Forelimb muscle (tissue), 1 donor: ENCODE measurements around the gene USP27X. TPM values are rescaled to one million over a fixed set of nuclear protein-coding genes. Genes with fewer than 3 reads are reported as not detected.

Experiments used
- DNase-seq: peaks from one replicate; pipeline ENCODE4 v3.0.0-alpha.2; 2013; ENCODE audit warnings: low read depth
- polyA plus RNA-seq: library from polyadenylated mRNA; unstranded; fragments of 120-200 nt; gene quantifications from one replicate; pipeline ENCODE4 v1.2.1, GENCODE V29; 2013; ENCODE audit not compliant: insufficient read length

The USP27X gene
- polyA plus RNA-seq, 1 donor: 2.4 TPM

DNA sequence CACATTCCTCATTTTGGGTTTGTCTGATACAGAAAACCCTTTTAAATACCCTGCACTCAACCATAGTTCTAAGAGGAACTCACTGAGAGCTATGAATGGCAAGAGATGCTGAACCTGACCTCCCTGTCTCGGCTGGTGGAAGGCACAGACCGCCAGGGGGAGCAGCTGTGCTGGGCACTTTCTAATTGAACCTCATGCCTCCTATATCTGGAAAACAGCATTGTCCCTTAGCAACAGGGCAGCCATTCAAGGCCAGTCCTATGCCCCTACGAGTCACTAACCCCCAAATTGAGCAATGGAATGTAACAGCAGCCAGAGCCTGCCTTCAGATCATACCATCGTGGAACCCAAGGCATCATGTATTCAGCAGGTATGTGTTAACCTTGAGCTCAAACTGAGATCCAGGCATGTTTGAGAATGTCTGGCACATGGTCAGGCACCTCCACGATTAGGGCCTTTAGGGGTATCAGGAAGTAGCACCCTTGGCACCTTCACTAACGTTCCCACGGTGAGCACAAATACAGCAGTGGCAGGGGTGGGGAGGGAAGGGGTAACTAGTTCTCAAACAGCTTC is 5.1 kb downstream of the USP27X start:
- DNase-seq: no peak

DNA sequence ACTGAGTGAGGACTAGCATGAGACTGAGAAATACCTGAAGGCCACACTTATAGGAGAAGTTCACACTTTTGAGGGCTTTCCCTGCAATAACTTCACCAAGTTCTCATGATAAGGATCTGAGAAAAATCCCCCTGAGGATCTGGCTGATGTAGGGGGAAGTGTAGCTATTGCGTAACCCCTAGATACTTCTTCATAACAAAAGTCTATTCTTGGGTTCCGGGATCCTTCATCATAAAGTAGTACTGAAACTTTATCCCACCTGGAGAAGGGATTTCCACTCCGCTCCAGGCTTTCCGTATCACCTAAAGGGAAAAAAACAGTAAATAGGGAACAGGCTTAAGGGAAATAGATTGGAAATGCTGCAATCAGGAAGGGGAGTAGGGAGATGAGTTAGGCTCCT is 13.3 kb downstream of the USP27X start:
- no peak for DNase-seq

DNA sequence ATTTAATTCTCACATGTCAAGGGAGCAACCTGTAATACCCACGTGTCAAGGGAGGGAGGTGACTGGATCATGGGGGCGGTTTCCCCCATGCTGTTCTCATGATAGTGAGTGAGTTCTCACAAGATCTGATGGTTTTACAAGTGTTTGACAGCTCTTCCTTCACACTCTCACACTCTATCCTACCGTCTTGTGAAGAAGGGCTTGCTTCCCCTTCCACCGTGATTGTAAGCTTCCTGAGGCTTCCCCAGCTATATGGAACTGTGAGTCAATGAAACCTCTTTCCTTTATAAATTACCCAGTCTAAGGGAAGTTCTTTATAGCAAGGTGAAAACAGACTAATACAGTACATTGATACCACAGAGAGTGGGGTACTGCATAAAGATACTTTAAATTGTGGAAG is 17.7 kb downstream of the USP27X start:
- DNase-seq: no peak

DNA sequence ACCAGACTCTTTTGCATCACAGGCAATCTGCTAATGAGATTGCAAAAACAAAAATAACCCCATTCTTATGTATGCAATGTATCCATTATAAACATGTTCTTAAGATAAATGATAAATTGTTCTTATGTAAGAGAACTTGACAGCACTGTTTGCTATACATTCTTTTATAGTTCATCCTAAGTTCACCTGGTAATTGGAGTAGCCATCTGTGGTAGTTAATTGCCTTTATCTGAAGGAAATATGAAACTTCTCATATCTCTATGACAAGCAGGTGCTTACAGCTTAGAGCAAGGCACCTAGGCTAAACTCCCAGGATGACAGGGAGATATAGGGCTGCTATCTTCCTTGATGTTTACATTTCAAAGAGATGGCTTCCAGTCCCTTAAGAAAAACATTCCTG is 21.8 kb downstream of the USP27X start:
- DNase-seq: no peak

DNA sequence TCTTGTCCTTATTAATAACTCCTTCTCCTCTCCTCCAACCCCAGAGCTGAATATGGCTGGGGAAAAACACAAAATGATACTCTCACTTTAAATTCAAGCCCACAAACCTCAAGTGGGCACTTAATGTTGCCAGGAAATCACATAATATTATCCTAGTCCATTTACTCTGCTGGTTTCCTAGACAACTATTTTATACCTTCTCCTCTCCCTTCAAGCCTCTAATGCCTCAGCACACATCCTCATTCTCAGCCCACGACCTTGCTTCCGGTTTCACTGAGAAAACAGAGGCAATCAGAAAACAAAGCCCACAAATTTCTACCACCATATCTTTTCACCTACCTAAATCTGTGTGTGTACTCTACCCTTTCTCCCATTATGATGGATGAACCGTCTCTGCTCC is 31.1 kb downstream of the USP27X start:
- no peak for DNase-seq

DNA sequence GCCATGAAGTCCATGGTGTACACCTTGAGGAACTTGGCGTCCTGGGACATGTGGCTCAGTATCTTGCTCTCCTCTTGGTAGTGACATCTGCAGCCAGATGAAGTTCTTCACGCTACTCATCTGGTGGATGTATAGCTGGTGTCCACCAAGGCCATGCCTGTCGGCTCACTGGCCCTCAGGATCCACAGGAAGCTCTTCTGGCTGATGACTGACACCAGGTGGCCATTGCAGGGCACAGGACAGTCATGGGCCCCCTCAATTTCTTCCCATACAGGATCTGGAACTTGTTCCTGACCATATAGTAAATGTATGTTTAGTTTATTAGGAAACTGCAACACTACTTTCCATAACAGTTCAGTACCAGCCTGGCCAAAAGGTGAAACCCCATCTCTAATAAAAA is 32.8 kb downstream of the USP27X start:
- no peak for DNase-seq

DNA sequence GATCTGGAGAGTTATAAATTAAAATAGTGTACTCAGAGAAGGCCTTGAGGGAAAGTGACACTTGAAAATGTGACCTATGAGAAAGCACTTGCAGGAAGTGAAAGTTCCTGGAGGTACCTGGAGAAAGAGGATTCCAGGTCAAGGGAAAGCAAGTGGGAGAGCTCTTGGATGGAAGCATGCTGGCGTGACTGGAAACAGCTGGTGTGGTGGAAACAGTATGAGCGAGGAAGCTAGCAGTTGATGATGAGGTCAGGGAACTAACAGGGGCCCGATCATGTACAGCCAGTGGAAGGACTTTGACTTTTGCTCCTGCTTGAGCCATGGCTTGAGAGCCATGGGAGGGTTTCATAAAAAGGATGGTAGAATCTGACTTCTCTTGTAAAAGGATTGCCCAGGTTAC is 33.6 kb downstream of the USP27X start:
- no peak for DNase-seq

DNA sequence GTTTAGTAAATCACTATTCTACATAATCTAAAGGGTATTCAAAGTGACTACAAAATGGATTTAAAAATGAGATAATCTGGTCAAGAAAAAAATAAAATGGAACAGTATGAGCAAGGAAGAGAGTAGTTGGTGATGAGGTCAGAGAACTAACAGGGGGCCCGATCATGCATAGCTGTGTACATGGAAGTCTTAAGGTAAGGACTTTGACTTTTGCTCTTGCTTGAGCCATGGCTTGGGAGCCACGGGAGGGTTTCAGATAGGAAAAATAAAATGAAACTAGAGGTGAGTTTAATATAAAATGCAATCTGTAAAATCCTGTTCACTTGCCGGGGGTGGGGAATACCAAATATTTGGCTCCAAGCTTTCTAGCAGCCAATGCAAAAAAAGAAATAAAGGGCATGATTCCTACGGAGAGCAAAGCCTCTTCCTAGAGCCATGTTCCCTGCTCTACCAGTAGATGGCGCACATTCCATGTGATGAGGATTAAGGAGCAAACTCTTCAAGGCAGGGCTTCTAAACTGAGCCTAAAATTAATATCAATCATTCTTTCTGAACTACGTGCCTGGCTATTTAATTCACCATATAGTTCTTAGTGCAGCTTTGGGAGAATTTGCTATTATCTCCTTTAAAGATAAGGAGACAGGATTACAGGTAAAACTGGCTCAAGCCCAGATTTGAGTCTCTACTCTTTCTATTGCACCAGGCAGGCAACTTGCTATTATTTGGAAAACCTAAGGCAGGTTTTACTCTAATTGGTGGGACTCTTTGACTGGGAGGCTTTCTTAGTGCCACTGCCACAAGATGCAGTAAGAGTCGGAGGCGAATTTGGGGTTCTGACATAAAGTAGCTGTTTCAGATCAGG is 36.3 kb downstream of the USP27X start:
- DNase-seq: no peak

DNA sequence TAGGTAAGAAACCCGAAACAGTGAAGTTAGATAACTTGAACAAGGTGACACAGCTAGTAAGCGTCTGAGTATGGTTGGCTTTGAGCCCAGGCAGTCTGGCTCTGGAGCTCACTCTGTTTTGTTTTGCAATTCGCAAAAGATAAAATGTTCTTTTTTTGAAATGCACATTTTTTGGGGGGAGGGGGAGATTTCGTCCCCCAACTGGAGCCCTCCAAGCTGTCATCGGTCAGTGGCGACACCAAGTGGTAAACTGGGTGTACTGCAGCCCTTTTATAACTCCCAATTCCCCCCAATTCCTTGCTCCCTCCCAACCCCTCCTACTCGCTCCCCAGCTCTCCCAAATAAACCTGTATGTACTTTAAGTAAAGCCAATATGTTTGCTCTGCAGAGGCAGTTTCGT is 40.3 kb downstream of the USP27X start:
- no peak for DNase-seq

DNA sequence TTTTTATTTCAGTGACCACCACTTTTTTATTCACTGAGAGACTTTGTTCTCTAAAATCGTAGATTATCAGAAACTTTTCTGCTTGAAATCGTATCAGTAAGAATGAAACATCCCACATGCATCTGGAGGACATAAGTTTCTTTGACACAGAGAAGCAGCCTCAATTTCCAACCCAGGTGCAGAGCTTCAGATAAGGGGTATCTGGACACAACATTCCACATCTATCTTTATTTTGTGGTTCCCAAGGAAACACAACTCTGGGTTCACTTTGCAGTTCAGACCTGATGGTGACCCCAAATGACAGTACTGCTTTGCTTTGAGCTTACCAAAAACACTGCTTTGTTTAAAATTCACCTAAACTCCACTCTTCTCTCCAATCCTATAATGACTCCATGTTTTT is 41.8 kb downstream of the USP27X start:
- DNase-seq: no peak

DNA sequence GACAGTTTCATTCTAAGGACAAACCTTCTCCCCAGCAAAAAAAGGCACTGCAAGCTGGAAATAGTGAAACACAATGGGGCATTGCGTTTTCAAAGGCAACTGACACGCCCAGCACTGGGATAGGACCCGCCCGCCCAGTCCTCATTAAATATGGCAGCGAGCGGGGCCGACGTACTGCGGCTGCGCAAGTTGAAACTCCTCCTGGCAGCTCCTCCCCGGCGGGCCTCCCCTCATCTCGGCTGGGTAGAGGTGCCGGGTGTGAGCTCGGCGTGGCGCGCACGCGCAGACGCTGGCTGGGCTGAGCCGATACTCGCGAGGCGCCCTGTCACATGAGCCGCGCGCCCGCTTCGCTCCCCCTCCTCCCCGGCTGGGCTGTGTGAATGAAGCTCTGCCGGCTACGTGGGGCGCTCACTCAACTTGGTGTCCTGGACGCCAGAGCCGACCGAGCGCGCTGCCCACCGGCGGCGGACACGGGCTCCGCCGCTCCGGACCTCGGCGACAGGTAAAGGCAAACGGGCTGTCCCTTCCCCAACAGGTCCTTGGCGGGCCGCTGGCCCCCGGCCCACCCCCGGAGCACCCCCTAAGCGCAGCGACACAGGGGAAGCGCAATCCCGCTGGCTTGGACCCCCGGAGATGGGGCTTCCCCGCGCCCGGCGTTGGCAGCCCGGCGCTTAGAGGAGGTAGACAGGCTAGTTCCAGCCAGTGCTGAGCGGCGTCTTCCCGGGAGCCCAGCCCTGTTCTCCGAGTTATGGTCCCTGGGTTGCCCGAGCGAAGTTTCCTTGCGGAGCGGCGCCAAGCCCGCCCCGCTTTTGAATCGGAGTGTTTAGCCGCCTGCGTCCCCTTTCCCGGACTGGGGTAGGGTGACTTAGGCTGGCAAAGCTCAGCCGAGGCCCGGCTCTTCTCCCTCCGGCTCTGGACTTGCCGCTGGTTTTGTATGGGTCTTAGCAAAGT is 43.3 kb downstream of the USP27X start, which contains the start of gene CLCN5:
Gene CLCN5, plus strand, starts transcription at position 306 of the 951 bp plus-strand sequence. CDS start 2,703 bp downstream, outside the sequence.
- DNase-seq: peak; percentile 88

DNA sequence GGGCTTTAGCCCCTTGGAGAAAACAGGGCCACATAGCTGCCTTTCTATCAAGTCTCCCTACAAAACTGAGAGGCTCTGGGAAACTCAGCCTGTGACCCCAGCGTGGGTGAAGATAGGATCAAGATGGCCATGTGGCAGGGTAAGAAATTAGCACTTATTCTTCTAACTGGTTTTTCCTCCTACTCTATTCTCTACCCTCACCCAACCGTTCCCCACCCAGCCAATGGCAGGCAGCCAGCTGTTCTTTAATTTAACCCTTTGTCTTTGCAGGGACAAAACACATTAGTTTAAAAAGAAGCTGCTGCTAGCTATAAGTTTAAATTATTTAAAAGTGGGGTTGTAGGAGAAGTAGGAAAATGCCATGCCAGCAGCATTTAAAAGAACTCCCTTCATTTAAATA is 45.9 kb downstream of the USP27X start:
- DNase-seq: no peak

DNA sequence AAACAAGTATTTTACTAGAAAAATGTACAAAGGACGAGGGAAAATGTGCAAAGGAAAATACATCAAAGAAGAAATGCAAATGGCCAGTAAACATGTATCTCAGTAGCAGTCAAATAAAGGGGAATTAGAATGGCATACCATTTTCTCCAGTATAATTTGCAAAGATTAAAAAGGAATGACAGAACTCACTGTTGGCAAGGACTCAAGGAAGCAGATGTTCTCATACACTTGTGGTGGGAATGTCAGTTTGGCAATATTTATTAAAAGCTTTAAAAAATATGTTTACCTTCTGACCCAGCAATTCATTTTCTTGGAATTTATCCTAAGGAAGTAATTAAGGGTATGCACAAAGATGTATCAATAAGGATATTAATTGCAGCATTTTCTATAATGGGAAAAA is 50.8 kb downstream of the USP27X start:
- DNase-seq: no peak

Other genes starting within 250 kb of the USP27X start
- not detected for gene PAGE1, start 183.5 kb upstream of the USP27X start, polyA plus RNA-seq
- gene PAGE4, start 50.2 kb upstream of the USP27X start, polyA plus RNA-seq: not detected
- 87.5 TPM for gene CLCN5, start 43.1 kb downstream of the USP27X start, polyA plus RNA-seq